GM12875 (cell line): ENCODE data around the gene PTPN13.

Experiments used
- H3K4me3 ChIP-seq: one replicate; pipeline ENCODE4 v1.5.1; 2011; ENCODE audit warnings: low read depth, low read length, control low read depth
- CTCF ChIP-seq: IDR thresholded peaks from 2 replicates; pipeline ENCODE4 v1.5.1; 2011; ENCODE audit warnings: low read depth, mild to moderate bottlenecking, control low read depth, inconsistent platforms, low read length, moderate library complexity, borderline replicate concordance; ENCODE audit not compliant: insufficient read depth

PTPN13 gene

GRCh38 chr4:86557526-86557925 is 36.6 kb upstream of the PTPN13 start:
- TF ChIP-seq CTCF: no peak
- no peak overlapping the region for H3K4me3 ChIP-seq

GRCh38 chr4:86558258-86558657 is 35.9 kb upstream of the PTPN13 start:
- no peak for TF ChIP-seq CTCF

GRCh38 chr4:86558797-86559196 is 35.3 kb upstream of the PTPN13 start:
- no peak for TF ChIP-seq CTCF
- H3K4me3 ChIP-seq: no peak overlapping the region

More at GRCh38 chr4:86558258-86558657, 35.9 kb upstream of the PTPN13 start:
- H3K4me3 ChIP-seq: no peak overlapping the region

- TF ChIP-seq CTCF: no peak
- H3K4me3 ChIP-seq: no peak overlapping the region
These were observed 33.7 kb upstream of the PTPN13 start for GRCh38 chr4:86560447-86560846.

GRCh38 chr4:86561256-86561655 is 32.9 kb upstream of the PTPN13 start:
- no peak overlapping the region for H3K4me3 ChIP-seq
- no peak for TF ChIP-seq CTCF

- H3K4me3 ChIP-seq: no peak overlapping the region
- no peak for TF ChIP-seq CTCF
These were observed 30.7 kb upstream of the PTPN13 start for GRCh38 chr4:86563416-86563815.

GRCh38 chr4:86564795-86565194 is 29.3 kb upstream of the PTPN13 start:
- no peak overlapping the region for H3K4me3 ChIP-seq
- TF ChIP-seq CTCF: no peak
